Activated CD4-positive, alpha-beta T cell treated with anti-CD3 and anti-CD28 coated beads, Interleukin-2, amount 10 ng/mL, durations not matched to agents 24 days and 14 days (primary cell): Measurements from ENCODE around the gene PHLDA1. TPM values are rescaled to one million over a fixed set of nuclear protein-coding genes. Genes with fewer than 3 reads are reported as not detected.

ENCODE experiments used
- DNase-seq: peaks from one replicate; pipeline ENCODE4 v3.0.0; 2022
- H3K27ac Mint-ChIP-seq: one replicate; pipeline ENCODE4 v1.8.0; 2022; ENCODE audit warnings: mild to moderate bottlenecking, mixed read lengths
- H3K27me3 Mint-ChIP-seq: one replicate; pipeline ENCODE4 v1.8.0; 2022; ENCODE audit warnings: mixed read lengths
- H3K36me3 Mint-ChIP-seq: one replicate; pipeline ENCODE4 v1.8.0; 2022; ENCODE audit warnings: low read depth, mild to moderate bottlenecking, mixed read lengths
- H3K4me1 Mint-ChIP-seq: one replicate; pipeline ENCODE4 v1.8.0; 2021; ENCODE audit warnings: mixed read lengths
- H3K4me3 Mint-ChIP-seq: one replicate; pipeline ENCODE4 v1.8.0; 2022; ENCODE audit warnings: mild to moderate bottlenecking, moderate library complexity, mixed read lengths
- H3K9me3 Mint-ChIP-seq: one replicate; pipeline ENCODE4 v1.8.0; 2021; ENCODE audit warnings: mixed read lengths
- intact Hi-C: fragments of 100-400 bp; cut with micrococcal nuclease; formaldehyde crosslinking; loops from one replicate; pipeline ENCODE4 v1.15.1; 2023
- total RNA-seq: library from RNA; stranded (reverse); gene quantifications from 2 replicates; pipeline ENCODE4 v1.2.3, GENCODE V29; 2022

Gene PHLDA1
- total RNA-seq, 1 donor from 2014 or later = 60.7 TPM

GRCh38 chr12:76020731-76021672 is 10.6 kb downstream of the PHLDA1 start:
- Mint-ChIP-seq H3K4me3 (peak overlapping the region; percentile 72), H3K27me3 (no peaks in the 10 kb centered on the region), H3K4me1 (peaks cover 51% of the 10 kb centered on the region), H3K27ac (peak overlapping the region; percentile 98), H3K9me3 (peaks cover 5% of the 10 kb centered on the region), H3K36me3 (peaks cover 12% of the 10 kb centered on the region)
- intact Hi-C loops = loop anchor here (1.0 kb wide), 9 partner anchors 10 to 537 kb away; partner anchors contain the start of gene PHLDA1
- DNase-seq = peak; percentile 91

DNA sequence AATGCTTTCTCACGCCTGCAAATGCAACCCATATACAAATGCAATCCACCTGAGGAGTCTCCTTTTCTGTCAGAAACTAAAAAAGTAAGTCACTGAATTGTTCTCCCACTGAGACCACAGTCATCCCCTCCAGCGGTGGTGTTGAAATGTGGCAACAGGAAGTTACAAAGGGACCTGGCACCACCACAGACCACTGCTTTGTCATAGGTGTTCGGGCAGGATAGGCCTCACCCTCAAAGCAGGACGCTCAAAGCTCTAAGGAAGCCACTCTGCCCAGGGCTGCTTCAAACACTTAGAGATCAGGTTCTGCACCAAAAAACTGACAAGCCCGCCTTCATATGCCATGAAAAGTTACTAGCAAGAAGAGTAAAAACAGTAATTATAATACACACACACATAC is 11.3 kb downstream of the PHLDA1 start:
- Mint-ChIP-seq H3K9me3 (peaks cover 5% of the 10 kb centered on the region), H3K27ac (peak overlapping the region; percentile 98), H3K4me1 (peaks cover 51% of the 10 kb centered on the region), H3K4me3 (peak overlapping the region; percentile 66), H3K36me3 (peaks cover 5% of the 10 kb centered on the region), H3K27me3 (no peaks in the 10 kb centered on the region)
- DNase-seq = peak; percentile 91
- intact Hi-C loops = loop anchor here (1.0 kb wide), 9 partner anchors 11 to 538 kb away; partner anchors contain the start of gene PHLDA1

GRCh38 chr12:76018672-76019071 is 12.9 kb downstream of the PHLDA1 start:
- H3K4me1 Mint-ChIP-seq = peaks cover 44% of the 10 kb centered on the region
- intact Hi-C loops = no loop called here

GRCh38 chr12:76018111-76018510 is 13.5 kb downstream of the PHLDA1 start:
- H3K27me3 Mint-ChIP-seq = no peaks in the 10 kb centered on the region
- H3K27ac Mint-ChIP-seq = peak overlapping the region; percentile 52
- H3K9me3 Mint-ChIP-seq = peaks cover 5% of the 10 kb centered on the region
- peaks cover 44% of the 10 kb centered on the region for H3K4me1 Mint-ChIP-seq
- no peak overlapping the region for H3K4me3 Mint-ChIP-seq
- no peak for DNase-seq
- H3K36me3 Mint-ChIP-seq = no peaks in the 10 kb centered on the region
- intact Hi-C loops = no loop called here

More at GRCh38 chr12:76018672-76019071, 12.9 kb downstream of the PHLDA1 start:
- Mint-ChIP-seq H3K27ac (peak overlapping the region; percentile 54), H3K27me3 (no peaks in the 10 kb centered on the region), H3K36me3 (no peaks in the 10 kb centered on the region), H3K9me3 (peaks cover 5% of the 10 kb centered on the region), H3K4me3 (peak overlapping the region; percentile 40)
- no peak for DNase-seq

- H3K27me3 Mint-ChIP-seq = no peaks in the 10 kb centered on the region
- no peak overlapping the region for H3K4me3 Mint-ChIP-seq
- intact Hi-C loops = no loop called here
- DNase-seq = no peak
- peaks cover 23% of the 10 kb centered on the region for H3K4me1 Mint-ChIP-seq
- H3K27ac Mint-ChIP-seq = no peak overlapping the region
- no peaks in the 10 kb centered on the region for H3K36me3 Mint-ChIP-seq
- H3K9me3 Mint-ChIP-seq = no peaks in the 10 kb centered on the region
Measured at GRCh38 chr12:76014007-76014406, 17.6 kb downstream of the PHLDA1 start.

DNA sequence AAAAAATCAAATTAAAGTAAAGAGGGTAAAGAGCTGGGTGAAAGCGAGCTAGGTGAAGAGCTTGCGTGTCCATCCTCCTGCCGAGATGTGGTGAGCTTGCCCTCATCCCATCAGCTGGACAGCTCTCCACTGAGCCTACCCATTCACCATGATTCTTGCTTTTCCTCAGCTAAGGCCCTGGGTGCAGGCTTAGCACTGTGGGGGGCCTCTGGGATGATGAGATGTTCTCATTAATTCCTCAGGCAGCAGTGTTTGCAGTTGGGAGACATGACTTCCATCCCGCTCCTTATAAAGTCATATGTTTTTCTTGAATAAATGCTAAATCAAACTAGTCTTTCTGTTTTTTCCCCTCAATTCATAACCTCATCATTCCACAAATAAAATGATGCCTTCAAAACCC is 18.0 kb downstream of the PHLDA1 start:
- no peak overlapping the region for H3K4me3 Mint-ChIP-seq
- no peaks in the 10 kb centered on the region for H3K36me3 Mint-ChIP-seq
- peaks cover 19% of the 10 kb centered on the region for H3K4me1 Mint-ChIP-seq
- DNase-seq = no peak
- intact Hi-C loops = no loop called here
- no peak overlapping the region for H3K27ac Mint-ChIP-seq
- H3K9me3 Mint-ChIP-seq = no peaks in the 10 kb centered on the region
- no peaks in the 10 kb centered on the region for H3K27me3 Mint-ChIP-seq

- H3K9me3 Mint-ChIP-seq = no peaks in the 10 kb centered on the region
Measured at GRCh38 chr12:76012644-76013043, 18.9 kb downstream of the PHLDA1 start.

DNA sequence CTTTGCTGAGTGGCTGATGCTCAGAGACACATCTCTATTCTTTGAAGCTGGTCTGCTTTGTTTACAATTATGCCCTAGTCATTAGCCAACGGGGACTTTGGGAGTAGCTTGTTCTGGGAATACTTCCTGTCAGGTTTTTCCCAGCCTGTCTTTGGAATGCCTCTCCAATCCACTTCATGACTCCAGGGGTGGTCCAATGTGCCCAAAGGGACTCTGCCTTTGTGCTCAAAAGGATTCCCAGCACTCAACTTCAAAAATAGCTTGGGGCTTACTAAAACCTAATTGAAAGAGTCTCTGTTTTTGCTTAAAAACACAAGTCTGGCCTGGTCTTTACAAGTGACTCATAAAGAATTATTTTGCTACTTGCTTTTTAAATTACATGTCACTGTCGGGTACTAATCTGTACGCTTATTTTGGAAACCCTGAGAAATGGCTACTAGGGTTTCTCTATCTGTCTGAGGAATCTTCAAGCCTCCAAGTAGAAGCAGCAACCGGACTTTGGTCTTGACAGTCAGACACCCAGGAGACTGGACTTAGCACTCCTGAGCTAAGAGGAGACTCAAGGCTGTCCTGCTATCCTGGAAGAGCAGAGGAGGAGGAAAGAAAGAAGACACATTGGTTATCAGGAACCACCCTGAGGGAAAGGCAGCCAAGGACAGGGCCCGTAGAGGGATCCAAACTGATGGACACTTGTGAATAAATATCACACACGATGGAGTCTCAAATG is 20.7 kb downstream of the PHLDA1 start:
- H3K4me3 Mint-ChIP-seq = no peak overlapping the region
- no peak for DNase-seq
- H3K4me1 Mint-ChIP-seq = peaks cover 8% of the 10 kb centered on the region
- H3K9me3 Mint-ChIP-seq = no peaks in the 10 kb centered on the region
- H3K27me3 Mint-ChIP-seq = no peaks in the 10 kb centered on the region
- H3K36me3 Mint-ChIP-seq = no peaks in the 10 kb centered on the region
- intact Hi-C loops = no loop called here
- H3K27ac Mint-ChIP-seq = no peak overlapping the region

More at GRCh38 chr12:76012644-76013043, 18.9 kb downstream of the PHLDA1 start:
- DNase-seq = no peak
- H3K27ac Mint-ChIP-seq = no peak overlapping the region
- no peak overlapping the region for H3K4me3 Mint-ChIP-seq
- H3K36me3 Mint-ChIP-seq = no peaks in the 10 kb centered on the region
- intact Hi-C loops = no loop called here
- H3K4me1 Mint-ChIP-seq = peaks cover 13% of the 10 kb centered on the region
- no peaks in the 10 kb centered on the region for H3K27me3 Mint-ChIP-seq

GRCh38 chr12:76008428-76008827 is 23.1 kb downstream of the PHLDA1 start:
- Mint-ChIP-seq H3K27ac (no peak overlapping the region), H3K36me3 (peaks cover 6% of the 10 kb centered on the region)

GRCh38 chr12:76007640-76008039 is 23.9 kb downstream of the PHLDA1 start:
- intact Hi-C loops = no loop called here
- no peak for DNase-seq
- peaks cover 6% of the 10 kb centered on the region for H3K36me3 Mint-ChIP-seq
- H3K4me3 Mint-ChIP-seq = no peak overlapping the region
- no peaks in the 10 kb centered on the region for H3K27me3 Mint-ChIP-seq
- H3K27ac Mint-ChIP-seq = no peak overlapping the region
- H3K9me3 Mint-ChIP-seq = peaks cover 8% of the 10 kb centered on the region
- no peaks in the 10 kb centered on the region for H3K4me1 Mint-ChIP-seq

More at GRCh38 chr12:76008428-76008827, 23.1 kb downstream of the PHLDA1 start:
- Mint-ChIP-seq H3K9me3 (peaks cover 8% of the 10 kb centered on the region), H3K27me3 (no peaks in the 10 kb centered on the region), H3K4me1 (no peaks in the 10 kb centered on the region), H3K4me3 (no peak overlapping the region)
- no peak for DNase-seq
- intact Hi-C loops = no loop called here

GRCh38 chr12:76006028-76006925 is 25.3 kb downstream of the PHLDA1 start:
- DNase-seq = no peak
- Mint-ChIP-seq H3K4me1 (no peaks in the 10 kb centered on the region), H3K36me3 (peaks cover 6% of the 10 kb centered on the region), H3K9me3 (peaks cover 8% of the 10 kb centered on the region), H3K27ac (no peak overlapping the region), H3K27me3 (no peaks in the 10 kb centered on the region), H3K4me3 (no peak overlapping the region)
- intact Hi-C loops = no loop called here

GRCh38 chr12:76003355-76003638 is 28.3 kb downstream of the PHLDA1 start:
- H3K36me3 Mint-ChIP-seq = peaks cover 6% of the 10 kb centered on the region
- H3K27me3 Mint-ChIP-seq = no peaks in the 10 kb centered on the region
- H3K4me3 Mint-ChIP-seq = no peak overlapping the region
- peaks cover 13% of the 10 kb centered on the region for H3K9me3 Mint-ChIP-seq
- H3K4me1 Mint-ChIP-seq = peaks cover 5% of the 10 kb centered on the region
- H3K27ac Mint-ChIP-seq = no peak overlapping the region
- DNase-seq = no peak
- intact Hi-C loops = no loop called here

GRCh38 chr12:76002598-76003354 is 28.8 kb downstream of the PHLDA1 start:
- Mint-ChIP-seq H3K4me1 (peaks cover 5% of the 10 kb centered on the region), H3K27me3 (no peaks in the 10 kb centered on the region), H3K27ac (no peak overlapping the region), H3K4me3 (no peak overlapping the region), H3K9me3 (peaks cover 13% of the 10 kb centered on the region), H3K36me3 (peaks cover 6% of the 10 kb centered on the region)
- no peak for DNase-seq
- intact Hi-C loops = no loop called here
